NCI-H446 (cell line): ENCODE results near the gene GSTM4.
"Not testable (repeated sequence)": the region's sequence is repeated elsewhere in the genome, so short reads cannot be mapped to it uniquely, and the experiment has no call there.

Experiments
- DNase-seq, 2 experiments: peaks; one replicate each; lab custom pipeline; 2025; lab: John Stamatoyannopoulos, UW

Gene GSTM4

DNA sequence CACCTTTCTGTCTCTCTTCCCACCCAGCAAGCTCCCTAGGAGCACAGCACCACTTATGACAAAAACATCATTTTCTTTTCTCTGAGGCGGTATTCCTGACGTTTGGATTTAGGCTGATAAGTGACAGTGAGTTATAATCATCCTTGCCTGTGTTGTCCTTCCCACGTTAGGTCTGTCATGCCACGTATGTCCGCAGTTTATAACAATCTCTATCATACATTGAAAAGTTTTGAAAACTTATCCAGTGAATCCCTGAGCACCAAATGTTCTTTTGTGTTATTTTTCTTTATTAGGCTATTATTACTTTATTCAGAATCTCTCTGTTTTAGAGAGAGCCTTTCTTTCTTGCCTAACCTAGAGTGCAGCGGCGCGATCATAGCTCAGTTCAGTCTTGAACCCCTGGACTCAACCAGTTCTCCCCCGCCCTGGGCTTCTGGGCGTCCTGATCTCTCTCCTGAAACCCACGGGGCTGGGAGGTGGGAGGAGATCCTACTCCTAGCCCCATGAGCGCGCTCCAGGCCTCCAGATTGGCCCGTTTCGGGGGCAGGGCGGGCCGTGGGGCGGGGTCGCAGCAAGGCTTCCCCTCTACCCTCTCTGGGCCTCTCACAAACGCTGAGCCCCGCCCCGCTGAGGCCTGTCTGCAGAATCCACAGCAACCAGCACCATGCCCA, 11.7 kb downstream of the GSTM4 start, which contains the start of gene GSTM2:
Gene GSTM2 (plus strand): TSS at position 606 of the 671 bp plus-strand sequence. CDS start 59 bp downstream, at position 665.
- peak in 1 of 2 experiments; percentile 57 for DNase-seq

DNA sequence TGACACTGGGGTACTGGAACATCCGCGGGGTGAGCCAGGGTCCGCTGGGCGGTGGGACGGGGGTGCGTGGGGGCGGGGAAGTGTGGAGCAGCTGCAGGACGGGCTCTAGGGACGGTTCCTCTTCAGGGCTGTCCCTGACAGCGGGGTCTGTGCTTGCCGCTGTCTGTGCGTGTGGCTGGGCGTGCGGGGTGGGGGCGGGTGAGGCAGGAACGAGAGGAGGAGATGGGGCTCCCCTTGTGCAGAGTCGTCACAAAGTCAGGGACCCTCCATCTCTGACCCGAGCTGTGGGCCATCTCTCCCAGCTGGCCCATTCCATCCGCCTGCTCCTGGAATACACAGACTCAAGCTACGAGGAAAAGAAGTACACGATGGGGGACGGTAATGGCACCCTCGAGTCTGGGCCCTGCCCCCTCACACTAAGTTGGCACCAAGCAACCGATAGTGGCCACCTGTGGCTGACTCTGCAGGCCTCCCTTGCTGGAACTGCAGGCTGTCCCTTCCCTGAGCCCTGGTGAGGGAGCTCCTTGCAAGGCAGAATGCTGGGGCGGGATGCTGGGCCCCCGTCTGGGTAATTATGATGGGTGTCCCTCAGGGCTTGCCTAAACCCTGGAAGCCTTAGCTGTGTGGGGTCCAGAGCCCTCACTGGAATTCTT, 12.3 kb downstream of the GSTM4 start:
- no peak for DNase-seq

DNA sequence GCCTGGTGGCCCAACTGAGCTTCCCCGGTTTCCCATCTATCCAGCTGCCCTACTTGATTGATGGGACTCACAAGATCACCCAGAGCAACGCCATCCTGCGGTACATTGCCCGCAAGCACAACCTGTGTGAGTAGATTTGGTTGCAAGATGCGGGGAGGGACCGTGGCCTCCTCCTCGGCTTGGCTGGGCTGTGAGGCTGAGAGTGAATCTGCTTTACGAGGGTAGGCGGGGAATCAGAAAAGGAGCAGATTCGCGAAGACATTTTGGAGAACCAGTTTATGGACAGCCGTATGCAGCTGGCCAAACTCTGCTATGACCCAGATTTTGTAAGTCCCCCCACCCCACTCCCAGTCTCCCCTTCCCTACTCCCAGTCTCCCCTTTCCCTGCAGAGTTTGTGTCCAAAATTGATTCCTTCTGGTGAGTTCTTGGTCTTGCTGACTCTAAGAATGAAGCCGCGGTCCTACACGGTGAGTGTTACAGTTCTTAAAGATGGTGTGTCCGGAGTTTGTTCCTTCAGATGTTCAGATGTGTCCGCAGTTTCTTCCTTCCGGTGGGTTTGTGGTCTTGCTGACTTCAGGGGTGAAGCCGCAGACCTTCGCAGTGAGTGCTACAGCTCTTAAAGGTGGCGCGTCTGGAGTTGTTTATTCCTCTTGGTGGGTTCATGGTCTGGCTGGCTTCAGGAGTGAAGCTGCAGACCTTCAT, 13.5 kb downstream of the GSTM4 start:
- DNase-seq, result no peak

DNA sequence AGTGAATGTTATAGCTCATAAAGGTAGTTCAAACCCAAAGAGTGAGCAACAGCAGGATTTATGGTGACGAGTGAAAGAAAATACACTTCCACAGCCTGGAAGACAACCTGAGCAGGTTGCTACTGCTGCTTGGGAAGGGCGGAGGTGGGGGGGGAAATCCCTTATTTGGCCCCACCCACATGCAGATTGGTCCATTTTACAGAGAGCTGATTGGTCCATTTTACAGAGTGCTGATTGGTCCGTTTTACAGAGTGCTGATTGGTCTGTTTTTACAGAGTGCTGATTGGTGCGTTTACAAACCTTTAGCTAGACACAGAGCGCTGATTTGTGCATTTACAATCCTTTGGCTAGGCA, 14.0 kb downstream of the GSTM4 start:
- DNase-seq, result not testable (repeated sequence)

DNA sequence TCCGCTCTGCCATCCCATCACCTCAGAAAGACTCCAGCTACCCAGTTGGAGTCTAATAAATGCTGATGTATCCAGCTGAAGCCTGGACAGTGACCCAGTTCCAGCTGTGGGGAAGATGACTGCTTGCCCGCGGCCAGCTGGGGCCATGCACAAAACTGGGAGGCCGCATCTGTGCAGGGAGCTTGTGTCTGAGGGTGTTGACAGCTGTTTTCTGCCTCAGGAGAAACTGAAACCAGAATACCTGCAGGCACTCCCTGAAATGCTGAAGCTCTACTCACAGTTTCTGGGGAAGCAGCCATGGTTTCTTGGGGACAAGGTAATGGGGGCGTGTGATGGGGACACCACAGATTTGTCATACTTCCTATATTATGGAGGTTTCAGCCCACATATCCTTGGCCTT, 15.2 kb downstream of the GSTM4 start:
- no peak for DNase-seq

DNA sequence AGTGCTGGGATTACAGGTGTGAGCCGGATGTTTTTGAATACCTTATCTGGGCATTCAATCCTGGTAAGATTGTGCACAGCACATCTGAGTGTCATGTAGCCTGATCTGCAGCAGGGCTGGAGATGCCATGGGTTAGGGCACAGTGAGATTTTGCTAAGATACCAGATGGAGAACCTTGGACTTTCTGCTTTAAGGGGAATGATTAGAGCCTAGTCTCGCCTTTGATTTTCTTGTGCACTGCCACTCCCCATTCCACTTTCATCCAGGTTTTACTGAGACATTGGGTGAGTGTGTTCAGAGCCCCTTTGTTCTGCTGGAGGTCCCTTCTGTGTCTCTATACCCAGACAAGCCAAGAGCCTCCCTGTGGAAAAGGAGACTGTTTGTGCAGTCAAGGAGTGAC, 18.0 kb downstream of the GSTM4 start:
- not testable (repeated sequence) for DNase-seq

DNA sequence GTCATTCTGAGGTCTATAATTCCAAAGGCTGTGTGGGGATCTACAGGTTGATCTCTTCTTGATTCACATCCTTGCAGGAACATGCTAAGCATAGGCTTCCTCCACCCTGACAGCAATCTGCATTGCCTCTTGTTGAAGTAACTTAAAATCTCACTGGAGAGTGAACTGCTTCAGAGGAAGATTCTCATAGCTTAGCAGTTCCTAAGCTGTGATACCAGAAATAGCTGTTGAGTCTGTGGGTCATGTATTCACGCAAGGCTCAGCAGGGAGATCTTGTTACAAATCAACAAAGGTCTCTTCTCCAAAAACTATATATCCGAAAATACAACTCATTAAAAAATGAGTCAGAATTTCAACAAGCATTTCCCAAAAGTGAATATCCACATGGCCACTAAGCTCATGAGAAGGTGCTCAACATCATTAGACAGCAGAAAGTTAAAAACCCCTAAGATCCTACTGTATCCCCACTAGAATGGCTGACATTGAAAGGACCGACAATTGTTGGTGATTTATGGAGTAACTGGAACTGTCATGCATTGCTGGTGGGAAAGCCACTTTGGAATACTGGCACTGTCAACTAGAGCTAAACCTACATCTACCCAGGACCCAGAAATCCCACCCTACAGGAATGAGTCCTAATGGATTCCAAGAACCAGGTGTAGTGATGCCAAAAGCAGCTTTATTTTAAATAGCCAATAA, 20.9 kb downstream of the GSTM4 start:
- DNase-seq, result not testable (repeated sequence)

DNA sequence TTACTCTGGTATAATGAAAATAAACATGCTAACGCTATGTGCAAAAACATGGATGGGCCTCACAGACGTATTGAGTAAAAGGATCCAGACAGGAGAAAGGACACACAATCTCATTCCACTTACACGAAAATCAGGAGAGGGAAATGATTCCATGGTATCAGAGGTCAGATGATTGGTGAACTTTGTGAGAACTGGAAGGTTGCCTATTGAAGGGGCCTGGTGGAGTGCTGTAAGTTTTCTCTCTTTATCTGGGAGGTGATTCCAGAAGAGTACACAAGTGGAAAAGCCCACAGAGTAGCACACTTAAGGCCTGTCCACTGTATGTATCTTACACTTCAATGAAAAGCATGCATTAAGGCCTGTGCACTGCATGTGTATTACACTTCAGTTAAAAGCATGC, 21.6 kb downstream of the GSTM4 start:
- no peak for DNase-seq

DNA sequence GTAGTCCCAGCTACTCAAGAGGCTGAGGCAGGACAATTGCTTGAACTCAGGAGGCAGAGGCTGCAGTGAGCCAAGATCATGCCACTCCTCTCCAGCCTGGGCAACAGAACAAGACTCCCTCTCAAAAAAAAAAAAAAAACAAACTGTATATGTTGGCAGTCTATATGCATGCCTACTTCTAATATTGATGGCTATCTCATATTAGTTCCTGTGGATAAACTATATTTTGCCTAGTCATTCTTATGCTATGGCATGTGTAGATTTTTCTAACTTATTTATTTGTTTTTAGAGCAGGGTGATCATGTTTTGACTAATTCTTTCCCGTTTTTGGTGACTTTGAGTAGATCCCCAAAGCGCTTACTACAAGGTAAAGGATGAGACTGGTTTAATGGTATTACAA, 22.7 kb downstream of the GSTM4 start:
- DNase-seq, result not testable (repeated sequence)

DNA sequence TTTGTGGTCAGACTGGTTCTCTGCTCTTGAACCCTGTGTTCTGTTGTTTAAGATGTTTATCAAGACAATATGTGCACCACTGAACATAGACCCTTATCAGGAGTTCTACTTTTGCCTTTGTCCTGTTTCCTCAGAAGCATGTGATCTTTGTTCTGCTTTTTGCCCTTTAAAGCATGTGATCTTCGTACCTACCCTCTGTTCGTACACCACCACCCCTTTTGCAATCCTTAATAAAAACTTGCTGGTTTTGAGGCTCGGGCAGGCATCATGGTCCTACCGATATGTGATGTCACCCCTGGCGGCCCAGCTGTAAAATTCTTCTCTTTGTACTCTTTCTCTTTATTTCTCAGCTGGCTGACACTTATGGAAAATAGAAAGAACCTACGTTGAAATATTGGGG, 28.9 kb downstream of the GSTM4 start:
- DNase-seq, result not testable (repeated sequence)

DNA sequence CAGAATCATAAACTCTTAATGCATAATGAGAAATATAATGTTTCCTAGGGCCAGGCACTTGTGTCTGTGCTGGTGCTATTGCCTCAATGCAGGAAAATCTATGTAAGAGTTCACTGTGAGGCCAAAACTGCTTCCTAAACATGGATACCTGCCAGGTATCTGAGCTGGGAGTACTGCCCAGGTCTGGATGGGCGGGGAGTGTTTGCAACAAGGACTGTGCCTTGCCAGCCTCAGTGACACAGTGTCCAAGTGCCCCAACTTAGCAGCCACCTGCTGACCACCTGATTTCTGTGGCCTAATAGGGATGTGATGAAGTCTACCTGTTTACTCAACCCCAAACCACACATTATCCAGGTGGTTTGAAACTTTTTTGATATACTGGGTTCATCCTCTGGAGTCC, 29.5 kb downstream of the GSTM4 start:
- DNase-seq, result not testable (repeated sequence)

DNA sequence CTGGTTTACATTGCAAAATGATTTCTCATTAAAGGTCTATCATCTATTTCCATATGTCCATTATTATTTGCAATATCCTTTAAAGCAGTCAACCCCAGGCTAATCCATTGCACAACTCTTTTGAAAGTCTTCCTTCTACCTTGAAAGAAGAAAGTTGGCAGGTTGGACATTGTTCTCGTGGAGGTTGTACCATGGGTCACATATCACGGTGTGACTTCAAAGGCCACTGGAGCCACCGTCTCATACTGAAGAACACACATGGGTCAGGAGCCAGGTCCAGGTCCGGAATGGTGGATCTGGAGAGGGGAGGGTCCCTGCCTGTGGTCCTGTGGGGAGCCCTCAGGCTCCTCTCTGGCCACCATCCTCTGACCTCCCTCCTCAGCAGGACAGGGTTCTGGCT, 30.0 kb downstream of the GSTM4 start:
- DNase-seq, result not testable (repeated sequence)

DNA sequence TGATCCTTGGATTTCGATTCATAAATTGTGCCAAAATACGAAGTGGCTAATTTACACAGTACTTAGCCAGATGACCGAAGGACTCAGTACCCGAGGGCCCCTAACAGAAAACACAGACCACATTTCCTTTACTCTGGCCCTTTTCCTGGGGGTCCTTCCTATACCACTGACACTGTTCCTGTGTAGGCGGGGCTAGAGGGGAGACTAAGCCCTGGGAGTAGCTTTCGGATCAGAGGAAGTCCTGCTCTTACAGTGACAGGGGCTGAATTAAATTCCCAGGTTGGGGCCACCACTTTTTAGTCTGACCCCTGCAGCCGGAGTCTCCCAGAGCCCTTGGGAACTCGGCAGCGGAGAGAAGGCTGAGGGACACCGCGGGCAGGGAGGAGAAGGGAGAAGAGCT, 31.2 kb downstream of the GSTM4 start:
- DNase-seq, result not testable (repeated sequence)

DNA sequence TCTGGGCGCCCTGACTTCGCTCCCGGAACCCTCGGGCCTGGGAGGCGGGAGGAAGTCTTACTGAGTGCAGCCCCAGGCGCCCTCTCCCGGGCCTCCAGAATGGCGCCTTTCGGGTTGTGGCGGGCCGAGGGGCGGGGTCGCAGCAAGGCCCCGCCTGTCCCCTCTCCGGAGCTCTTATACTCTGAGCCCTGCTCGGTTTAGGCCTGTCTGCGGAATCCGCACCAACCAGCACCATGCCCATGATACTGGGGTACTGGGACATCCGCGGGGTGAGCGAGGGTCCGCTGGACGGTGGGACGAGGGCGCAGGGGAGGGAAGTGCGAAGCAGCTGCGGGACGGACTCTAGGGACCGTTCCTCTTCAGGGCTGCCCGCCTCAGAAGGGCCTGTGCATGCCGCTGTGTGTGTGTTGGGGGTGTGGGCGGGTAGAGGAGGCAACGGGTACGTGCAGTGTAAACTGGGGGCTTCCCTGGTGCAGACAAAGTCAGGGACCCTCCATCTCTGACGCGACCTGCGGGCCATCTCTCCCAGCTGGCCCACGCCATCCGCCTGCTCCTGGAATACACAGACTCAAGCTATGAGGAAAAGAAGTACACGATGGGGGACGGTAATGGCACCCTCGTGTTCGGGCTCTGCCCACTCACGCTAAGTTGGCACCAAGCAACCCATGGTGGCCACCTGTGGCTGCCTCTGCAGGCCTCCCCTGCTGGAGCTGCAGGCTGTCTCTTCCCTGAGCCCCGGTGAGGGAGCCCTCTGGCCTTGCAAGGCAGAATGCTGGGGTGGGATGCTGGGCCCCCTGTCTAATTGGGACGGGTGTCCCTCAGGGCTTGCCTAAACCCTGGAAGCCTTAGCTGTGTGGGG, 32.0 kb downstream of the GSTM4 start, which contains the start of gene GSTM1:
Gene GSTM1 (plus strand): TSS at position 177 of the 859 bp plus-strand sequence. CDS start 57 bp downstream, at position 234.
- DNase-seq, result no peak

DNA sequence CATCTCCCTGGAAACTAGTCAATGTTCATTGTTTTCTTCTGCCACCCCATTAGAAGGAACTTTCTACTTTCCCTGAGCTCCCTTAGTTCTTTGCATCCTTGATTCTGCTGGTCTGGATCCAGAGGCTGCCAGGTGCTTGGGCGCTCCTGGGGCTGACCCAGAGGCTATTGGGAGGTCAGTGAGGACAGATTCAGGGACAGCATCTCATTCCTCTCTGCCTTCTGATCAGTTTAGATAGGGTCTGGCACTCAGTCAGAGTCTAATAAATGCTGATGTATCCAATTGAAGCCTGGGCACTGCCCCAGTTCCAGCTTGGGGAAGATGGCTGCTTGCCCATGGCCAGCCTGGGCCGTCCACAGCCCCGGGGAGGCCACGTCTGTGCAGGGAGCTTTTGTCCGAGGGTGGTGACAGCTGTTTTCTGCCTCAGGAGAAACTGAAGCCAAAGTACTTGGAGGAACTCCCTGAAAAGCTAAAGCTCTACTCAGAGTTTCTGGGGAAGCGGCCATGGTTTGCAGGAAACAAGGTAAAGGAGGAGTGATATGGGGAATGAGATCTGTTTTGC, 34.0 kb downstream of the GSTM4 start:
- DNase-seq, result no peak

DNA sequence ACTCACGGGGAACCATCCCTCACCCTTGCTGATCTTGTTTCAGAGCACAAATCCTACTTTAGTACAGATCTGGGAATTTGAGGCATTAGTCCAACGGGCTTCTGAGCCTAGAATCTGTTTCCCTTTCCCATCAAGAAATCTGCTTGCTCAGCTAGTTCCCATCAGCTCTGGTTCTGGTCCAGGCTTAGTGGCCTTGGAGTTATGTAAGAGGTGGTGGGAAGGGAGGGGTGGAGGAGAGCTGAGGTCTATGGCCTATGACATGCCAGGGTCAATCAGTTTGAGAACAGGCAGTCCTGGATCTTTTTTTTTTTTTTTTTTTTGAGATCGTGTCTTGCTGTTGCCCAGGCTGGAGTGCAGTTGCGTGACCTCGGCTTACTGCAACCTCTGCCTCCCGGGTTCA, 35.9 kb downstream of the GSTM4 start:
- no peak for DNase-seq

DNA sequence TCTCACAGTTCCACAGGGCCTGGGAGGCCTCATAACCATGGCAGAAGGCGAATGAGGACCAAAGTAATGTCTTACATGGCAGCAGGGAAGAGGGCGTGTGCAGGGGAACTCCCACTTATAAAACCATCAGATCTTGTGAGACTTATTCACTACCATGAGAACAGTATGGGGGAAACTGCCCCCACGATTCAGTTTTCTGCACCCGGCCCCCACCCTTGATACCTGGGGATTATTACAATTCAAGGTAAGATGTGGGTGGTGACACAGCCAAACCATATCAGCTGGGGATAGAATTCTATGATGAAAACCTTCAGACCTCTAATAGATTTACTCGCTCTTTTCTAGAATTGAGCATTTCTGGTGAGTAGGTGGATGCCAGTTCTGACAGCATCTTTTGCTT, 38.5 kb downstream of the GSTM4 start:
- DNase-seq, result not testable (repeated sequence)

DNA sequence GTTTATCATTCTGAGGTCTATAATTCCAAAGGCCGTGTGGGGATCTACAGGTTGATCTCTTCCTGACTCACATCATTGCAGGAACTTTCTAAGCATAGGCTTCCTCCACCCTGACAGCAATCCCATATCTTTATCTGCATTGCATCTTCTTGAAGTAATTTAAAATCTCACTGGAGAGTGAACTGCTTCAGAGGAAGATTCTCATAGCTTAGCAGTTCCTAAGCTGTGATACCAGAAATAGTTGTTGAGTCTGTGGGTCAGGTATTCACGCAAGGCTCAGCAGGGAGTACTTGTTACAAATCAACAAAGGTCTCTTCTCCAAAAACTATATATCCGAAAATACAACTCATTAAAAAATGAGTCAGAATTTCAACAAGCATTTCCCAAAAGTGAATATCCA, 39.2 kb downstream of the GSTM4 start:
- not testable (repeated sequence) for DNase-seq

DNA sequence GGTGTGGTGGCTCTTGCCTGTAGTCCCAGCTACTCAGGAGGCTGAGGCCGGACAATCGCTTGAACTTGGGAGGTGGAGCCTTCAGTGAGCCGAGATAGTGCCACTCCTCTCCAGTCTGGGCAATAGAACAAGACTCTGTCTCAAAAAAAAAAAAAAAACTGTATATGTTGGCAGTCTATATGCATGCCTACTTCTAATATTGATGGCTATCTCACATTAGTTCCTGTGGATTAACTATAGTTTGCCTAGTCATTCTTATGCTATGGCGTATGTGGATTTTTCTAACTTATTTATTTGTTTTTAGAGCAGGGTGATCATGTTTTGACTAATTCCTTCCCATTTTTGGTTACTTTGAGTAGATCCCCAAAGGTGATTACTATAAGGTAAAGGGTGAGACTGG, 41.2 kb downstream of the GSTM4 start:
- DNase-seq, result no peak

DNA sequence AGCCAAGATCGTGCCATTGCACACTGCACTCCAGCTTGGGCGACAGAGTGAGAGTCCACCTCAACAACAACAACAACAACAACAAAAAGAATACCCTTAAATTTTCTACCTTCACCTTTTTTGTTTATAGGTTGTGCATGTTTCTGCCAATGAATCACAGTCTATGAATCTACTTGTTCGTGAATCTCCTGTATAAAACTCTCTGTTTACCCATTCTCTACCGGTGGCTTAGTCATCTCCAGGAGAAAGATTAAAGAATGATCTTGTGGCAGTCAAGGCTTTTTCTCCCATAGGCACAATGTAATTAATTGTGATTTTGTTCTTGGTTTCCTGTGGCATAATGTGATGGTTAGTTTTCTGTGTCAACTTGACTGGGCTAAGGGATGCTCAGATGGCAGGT, 42.0 kb downstream of the GSTM4 start:
- not testable (repeated sequence) for DNase-seq

DNA sequence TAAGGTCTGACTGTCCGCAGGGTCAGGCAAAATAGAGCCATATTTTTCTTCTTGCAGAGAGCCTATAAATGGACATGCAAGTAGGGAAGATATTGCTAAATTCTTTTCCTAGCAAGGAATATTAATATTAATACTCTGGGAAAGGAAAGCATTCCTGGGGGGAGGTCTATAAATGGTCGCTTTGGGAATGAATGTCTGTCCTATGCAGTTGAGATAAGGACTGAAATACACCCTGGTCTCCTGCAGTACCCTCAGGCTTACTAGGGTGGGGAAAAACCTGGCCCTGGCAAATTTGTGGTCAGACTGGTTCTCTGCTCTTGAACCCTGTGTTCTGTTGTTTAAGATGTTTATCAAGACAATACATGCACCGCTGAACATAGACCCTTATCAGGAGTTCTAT, 47.0 kb downstream of the GSTM4 start:
- DNase-seq, result not testable (repeated sequence)
